ENCODE results near the gene RBM26.

DNA sequence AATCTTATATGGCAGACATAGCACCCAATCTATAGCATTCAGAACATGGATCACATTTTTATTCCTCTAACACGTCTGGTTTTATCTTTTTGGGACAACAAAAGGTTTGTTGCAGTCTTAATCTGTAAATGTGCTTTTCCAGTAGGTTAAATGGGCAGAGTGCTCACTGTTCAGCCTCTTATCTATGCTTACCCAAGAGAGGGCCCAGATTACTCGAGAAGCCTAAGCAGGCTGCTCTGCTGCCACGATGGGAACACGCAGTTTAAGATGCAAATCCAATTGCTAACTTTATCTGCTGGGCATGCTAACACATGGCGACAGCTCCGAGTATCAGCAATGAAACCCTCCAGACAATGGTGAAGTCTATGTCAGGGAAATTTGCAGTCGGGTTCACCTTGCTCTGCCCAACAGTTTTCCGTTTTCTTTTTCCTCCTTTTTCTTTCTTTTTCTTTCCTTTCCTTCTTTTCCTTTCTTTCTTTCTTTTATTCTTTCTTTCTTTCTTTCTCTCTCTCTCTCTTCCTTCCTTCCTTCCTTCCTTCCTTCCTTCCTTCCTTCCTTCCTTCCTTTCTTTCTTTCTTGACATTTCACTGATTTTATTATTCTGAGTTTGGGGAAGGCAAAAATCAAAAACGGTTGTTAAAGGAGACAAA, 115.3 kb downstream of the RBM26 start:
- TF ChIP-seq PPARA (CRISPR knock-in tag; IDR thresholded peaks at IDR 0.05; ENCODE audit: borderline replicate concordance) (no peak), ZNF565 (CRISPR knock-in tag; conservative IDR thresholded peaks at IDR 0.05; ENCODE audit: low read depth) (no peak)
